ENCODE data around the gene SEMA5B. TPM values are rescaled to one million over a fixed set of nuclear protein-coding genes. Genes with fewer than 3 reads are reported as not detected.

SEMA5B gene
- polyA plus RNA-seq, 1 donor (not counting 4 experiments of a cell fraction or from before 2014, with no cell fraction given) = 0.04 TPM

GRCh38 chr3:123019591-123019990 is 8.0 kb downstream of the SEMA5B start:
- H3K27me3 ChIP-seq (ENCODE audit: control insufficient read depth, extremely low read depth, insufficient read depth, low read length) = peaks cover 48% of the 10 kb centered on the region
- H3K79me2 ChIP-seq (ENCODE audit: control insufficient read depth, insufficient read depth, low read length) = no peaks in the 10 kb centered on the region
- no peak for TF ChIP-seq EZH2 (IDR thresholded peaks at IDR 0.05; ENCODE audit: low read length)
- TF ChIP-seq CTCF (optimal IDR thresholded peaks at IDR 0.05 in 1 of 3, IDR thresholded peaks at IDR 0.05 in 1 of 3, conservative IDR thresholded peaks at IDR 0.05 in 1 of 3; ENCODE audit: extremely low read depth in 1 of 3, insufficient read depth in 2 of 3, low read length in 3 of 3) = no peak
- no peak for DNase-seq (ENCODE audit: low read depth, low spot score)
- dilution Hi-C loops (cut with MboI; ENCODE audit: extremely low pct_ligation_motif_present, low sequenced_read_pairs) = no loop called here
- no peak overlapping the region for H3K4me2 ChIP-seq (ENCODE audit: control insufficient read depth, extremely low read depth, insufficient read depth, low read depth, low read length)
- H3K9me3 ChIP-seq (ENCODE audit: control insufficient read depth, low read depth, low read length) = no peaks in the 10 kb centered on the region
- no peaks in the 10 kb centered on the region for H3K4me1 ChIP-seq (ENCODE audit: control insufficient read depth, extremely low read depth, insufficient read depth, low read length)
- H3K9me1 ChIP-seq (ENCODE audit: control insufficient read depth, extremely low read depth, insufficient read depth, low read length) = no peaks in the 10 kb centered on the region
- no peaks in the 10 kb centered on the region for H3K36me3 ChIP-seq (ENCODE audit: control insufficient read depth in 2 of 2, extremely low read depth in 1 of 2, insufficient read depth in 2 of 2, low read length in 2 of 2)
- H4K20me1 ChIP-seq (ENCODE audit: control insufficient read depth, extremely low read depth, insufficient read depth, low read length) = no peaks in the 10 kb centered on the region
- H3K4me3 ChIP-seq (ENCODE audit: control insufficient read depth in 2 of 3, extremely low read depth in 1 of 3, insufficient read depth in 2 of 3, low read depth in 1 of 3, low read length in 3 of 3) = no peak overlapping the region
- no peak overlapping the region for H3K9ac ChIP-seq (ENCODE audit: control insufficient read depth, extremely low read depth, insufficient read depth, low read length)
- FAIRE-seq = no peak
- no peak overlapping the region for H2AFZ ChIP-seq (ENCODE audit: control insufficient read depth, low read length)
- no peak overlapping the region for H3K27ac ChIP-seq (ENCODE audit: control insufficient read depth, insufficient read depth, low read length)

- Histone ChIP-seq H3K4me2 (ENCODE audit: control insufficient read depth, extremely low read depth, insufficient read depth, low read depth, low read length) (no peak overlapping the region), H3K9ac (ENCODE audit: control insufficient read depth, extremely low read depth, insufficient read depth, low read length) (no peak overlapping the region), H3K27me3 (ENCODE audit: control insufficient read depth, extremely low read depth, insufficient read depth, low read length) (peaks cover 43% of the 10 kb centered on the region), H3K36me3 (ENCODE audit: control insufficient read depth in 2 of 2, extremely low read depth in 1 of 2, insufficient read depth in 2 of 2, low read length in 2 of 2) (no peaks in the 10 kb centered on the region), H3K79me2 (ENCODE audit: control insufficient read depth, insufficient read depth, low read length) (no peaks in the 10 kb centered on the region), H3K9me1 (ENCODE audit: control insufficient read depth, extremely low read depth, insufficient read depth, low read length) (no peaks in the 10 kb centered on the region), H4K20me1 (ENCODE audit: control insufficient read depth, extremely low read depth, insufficient read depth, low read length) (no peaks in the 10 kb centered on the region), H3K9me3 (ENCODE audit: control insufficient read depth, low read depth, low read length) (no peaks in the 10 kb centered on the region), H3K4me3 (ENCODE audit: control insufficient read depth in 2 of 3, extremely low read depth in 1 of 3, insufficient read depth in 2 of 3, low read depth in 1 of 3, low read length in 3 of 3) (no peak overlapping the region), H3K27ac (ENCODE audit: control insufficient read depth, insufficient read depth, low read length) (no peak overlapping the region), H2AFZ (ENCODE audit: control insufficient read depth, low read length) (no peak overlapping the region), H3K4me1 (ENCODE audit: control insufficient read depth, extremely low read depth, insufficient read depth, low read length) (no peaks in the 10 kb centered on the region)
- TF ChIP-seq CTCF (optimal IDR thresholded peaks at IDR 0.05 in 1 of 3, IDR thresholded peaks at IDR 0.05 in 1 of 3, conservative IDR thresholded peaks at IDR 0.05 in 1 of 3; ENCODE audit: extremely low read depth in 1 of 3, insufficient read depth in 2 of 3, low read length in 3 of 3) (no peak), EZH2 (IDR thresholded peaks at IDR 0.05; ENCODE audit: low read length) (no peak)
- FAIRE-seq (no peak), DNase-seq (ENCODE audit: low read depth, low spot score) (no peak)
- dilution Hi-C loops (cut with MboI; ENCODE audit: extremely low pct_ligation_motif_present, low sequenced_read_pairs) = no loop called here
Measured at GRCh38 chr3:123019161-123019560, 8.4 kb downstream of the SEMA5B start.
